Epithelial cell of proximal tubule (primary cell): ENCODE measurements around the gene ABCF1. TPM values are rescaled to one million over a fixed set of nuclear protein-coding genes. Genes with fewer than 3 reads are reported as not detected.

Source experiments
- DNase-seq: peaks from one replicate; pipeline ENCODE4 v3.0.0-alpha.2; 2011; ENCODE audit warnings: low read depth
- H3K4me3 ChIP-seq: 2 replicates; pipeline ENCODE4 v1.5.1; 2011; ENCODE audit warnings: low read depth, mild to moderate bottlenecking, low read length
- total RNA-seq: library from RNA; depleted of rRNA; stranded (reverse); fragments of >200 nt; gene quantifications from 2 replicates; pipeline ENCODE4 v1.2.3, GENCODE V29; 2015
- TF ChIP-seq, protein P1 (sequence below): conservative IDR thresholded peaks from 2 replicates; pipeline ENCODE4 v1.5.1; 2012; ENCODE audit warnings: low read depth, mild to moderate bottlenecking, low read length

Gene ABCF1
- total RNA-seq, 1 donor from 2014 or later: 49.0 TPM

GRCh38 chr6:30572148-30572547, 906 bp downstream of the ABCF1 start:
- H3K4me3 ChIP-seq: peak overlapping the region; percentile 81
- TF ChIP-seq, protein P1, sequence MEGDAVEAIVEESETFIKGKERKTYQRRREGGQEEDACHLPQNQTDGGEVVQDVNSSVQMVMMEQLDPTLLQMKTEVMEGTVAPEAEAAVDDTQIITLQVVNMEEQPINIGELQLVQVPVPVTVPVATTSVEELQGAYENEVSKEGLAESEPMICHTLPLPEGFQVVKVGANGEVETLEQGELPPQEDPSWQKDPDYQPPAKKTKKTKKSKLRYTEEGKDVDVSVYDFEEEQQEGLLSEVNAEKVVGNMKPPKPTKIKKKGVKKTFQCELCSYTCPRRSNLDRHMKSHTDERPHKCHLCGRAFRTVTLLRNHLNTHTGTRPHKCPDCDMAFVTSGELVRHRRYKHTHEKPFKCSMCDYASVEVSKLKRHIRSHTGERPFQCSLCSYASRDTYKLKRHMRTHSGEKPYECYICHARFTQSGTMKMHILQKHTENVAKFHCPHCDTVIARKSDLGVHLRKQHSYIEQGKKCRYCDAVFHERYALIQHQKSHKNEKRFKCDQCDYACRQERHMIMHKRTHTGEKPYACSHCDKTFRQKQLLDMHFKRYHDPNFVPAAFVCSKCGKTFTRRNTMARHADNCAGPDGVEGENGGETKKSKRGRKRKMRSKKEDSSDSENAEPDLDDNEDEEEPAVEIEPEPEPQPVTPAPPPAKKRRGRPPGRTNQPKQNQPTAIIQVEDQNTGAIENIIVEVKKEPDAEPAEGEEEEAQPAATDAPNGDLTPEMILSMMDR: no peak
- DNase-seq: no peak

DNA sequence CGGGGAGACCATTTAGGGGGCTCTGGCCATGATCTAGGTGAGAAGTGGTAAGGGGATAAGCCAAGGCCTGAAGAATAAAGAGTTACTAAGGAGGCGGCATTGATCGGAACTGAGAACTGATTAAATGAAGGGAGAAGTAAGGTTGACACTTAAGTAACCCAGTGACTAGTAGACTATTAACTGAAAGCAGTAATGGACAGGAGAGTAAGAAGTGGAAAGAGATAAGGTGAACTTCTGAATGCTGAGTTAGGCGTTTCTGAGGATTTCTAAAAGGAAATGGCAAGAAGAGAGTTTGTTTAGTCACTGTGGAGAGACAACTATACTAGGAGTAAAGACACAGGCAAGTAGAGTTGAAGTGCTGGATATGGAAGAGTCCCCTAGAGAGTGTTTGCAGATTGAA, 1.9 kb downstream of the ABCF1 start:
- TF ChIP-seq, protein P1: no peak
- H3K4me3 ChIP-seq: no peak overlapping the region
- DNase-seq: no peak

GRCh38 chr6:30578051-30578450, 6.8 kb downstream of the ABCF1 start:
- no peak for DNase-seq
- TF ChIP-seq, protein P1: no peak

GRCh38 chr6:30583921-30584320, 12.7 kb downstream of the ABCF1 start:
- H3K4me3 ChIP-seq: no peak overlapping the region
- DNase-seq: no peak
- TF ChIP-seq, protein P1: no peak

More at GRCh38 chr6:30578051-30578450, 6.8 kb downstream of the ABCF1 start:
- H3K4me3 ChIP-seq: no peak overlapping the region

DNA sequence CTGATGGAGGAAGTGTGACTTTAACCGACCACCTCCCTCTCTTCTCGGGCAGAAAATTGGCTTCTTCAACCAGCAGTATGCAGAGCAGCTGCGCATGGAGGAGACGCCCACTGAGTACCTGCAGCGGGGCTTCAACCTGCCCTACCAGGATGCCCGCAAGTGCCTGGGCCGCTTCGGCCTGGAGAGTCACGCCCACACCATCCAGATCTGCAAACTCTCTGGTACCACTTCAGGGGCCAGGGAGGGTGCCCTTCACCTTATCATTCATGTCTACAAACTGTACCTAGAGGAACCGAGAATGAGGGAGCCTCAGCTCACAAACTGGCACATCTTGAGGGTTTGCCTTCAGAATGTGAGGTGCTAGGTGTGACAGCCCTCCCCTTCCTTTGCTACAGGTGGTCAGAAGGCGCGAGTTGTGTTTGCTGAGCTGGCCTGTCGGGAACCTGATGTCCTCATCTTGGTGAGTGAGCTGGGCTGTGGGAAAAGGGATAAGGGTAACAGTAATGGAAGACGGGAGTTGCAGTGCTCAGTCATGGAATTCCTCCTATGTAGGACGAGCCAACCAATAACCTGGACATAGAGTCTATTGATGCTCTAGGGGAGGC, 18.6 kb downstream of the ABCF1 start:
- TF ChIP-seq, protein P1: no peak
- DNase-seq: no peak
- no peak overlapping the region for H3K4me3 ChIP-seq

DNA sequence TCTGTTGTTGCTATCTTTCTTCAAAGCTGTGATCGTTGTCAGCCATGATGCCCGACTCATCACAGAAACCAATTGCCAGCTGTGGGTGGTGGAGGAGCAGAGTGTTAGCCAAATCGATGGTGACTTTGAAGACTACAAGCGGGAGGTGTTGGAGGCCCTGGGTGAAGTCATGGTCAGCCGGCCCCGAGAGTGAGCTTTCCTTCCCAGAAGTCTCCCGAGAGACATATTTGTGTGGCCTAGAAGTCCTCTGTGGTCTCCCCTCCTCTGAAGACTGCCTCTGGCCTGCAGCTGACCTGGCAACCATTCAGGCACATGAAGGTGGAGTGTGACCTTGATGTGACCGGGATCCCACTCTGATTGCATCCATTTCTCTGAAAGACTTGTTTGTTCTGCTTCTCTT, 19.3 kb downstream of the ABCF1 start:
- TF ChIP-seq, protein P1: no peak
- no peak for DNase-seq
- no peak overlapping the region for H3K4me3 ChIP-seq

GRCh38 chr6:30591008-30591407, 19.8 kb downstream of the ABCF1 start:
- DNase-seq: no peak
- H3K4me3 ChIP-seq: no peak overlapping the region
- TF ChIP-seq, protein P1: no peak
